ENCODE data around the gene RHBG. TPM values are rescaled to one million over a fixed set of nuclear protein-coding genes. Genes with fewer than 3 reads are reported as not detected.

RHBG gene
- total RNA-seq, 4 donors from 2014 or later = not detected

DNA sequence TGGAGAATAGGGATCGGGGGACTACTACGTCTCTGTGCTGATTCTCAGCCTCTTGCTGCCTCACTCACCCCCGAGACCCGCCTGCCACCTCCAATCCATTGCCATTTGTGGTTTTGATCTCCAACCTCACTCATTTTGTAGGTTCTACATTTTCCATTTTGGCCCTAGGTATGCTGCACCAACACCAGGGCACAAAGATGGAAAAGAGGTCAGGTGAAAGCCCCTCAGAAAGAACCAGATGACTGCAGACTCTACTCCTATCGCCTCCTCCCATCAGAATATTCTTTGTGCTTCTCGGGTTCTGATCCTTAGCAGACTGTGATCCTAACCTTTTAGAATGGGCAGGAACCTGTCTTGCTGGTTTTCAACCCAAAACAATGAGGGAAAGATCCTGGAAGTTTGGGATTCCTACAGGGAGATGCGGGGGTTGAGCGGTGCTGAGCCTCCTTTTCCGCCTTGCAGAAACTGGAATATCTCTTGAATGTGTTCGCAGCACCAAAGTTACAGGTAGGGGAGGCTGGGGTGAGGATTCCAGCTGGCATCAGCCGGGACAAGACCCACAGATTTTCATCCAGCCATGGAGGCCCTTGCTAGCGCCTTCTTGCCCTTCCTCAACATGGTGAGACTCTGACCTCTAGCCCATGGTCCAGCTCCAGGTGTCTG is 53.1 kb downstream of the RHBG start:
- TF ChIP-seq POLR2AphosphoS5 (IDR thresholded peaks at IDR 0.05) (no peak), POLR2A (IDR thresholded peaks at IDR 0.05) (no peak), EP300 (IDR thresholded peaks at IDR 0.05; ENCODE audit: low read depth) (no peak)
- TF ChIP-seq, protein P1, sequence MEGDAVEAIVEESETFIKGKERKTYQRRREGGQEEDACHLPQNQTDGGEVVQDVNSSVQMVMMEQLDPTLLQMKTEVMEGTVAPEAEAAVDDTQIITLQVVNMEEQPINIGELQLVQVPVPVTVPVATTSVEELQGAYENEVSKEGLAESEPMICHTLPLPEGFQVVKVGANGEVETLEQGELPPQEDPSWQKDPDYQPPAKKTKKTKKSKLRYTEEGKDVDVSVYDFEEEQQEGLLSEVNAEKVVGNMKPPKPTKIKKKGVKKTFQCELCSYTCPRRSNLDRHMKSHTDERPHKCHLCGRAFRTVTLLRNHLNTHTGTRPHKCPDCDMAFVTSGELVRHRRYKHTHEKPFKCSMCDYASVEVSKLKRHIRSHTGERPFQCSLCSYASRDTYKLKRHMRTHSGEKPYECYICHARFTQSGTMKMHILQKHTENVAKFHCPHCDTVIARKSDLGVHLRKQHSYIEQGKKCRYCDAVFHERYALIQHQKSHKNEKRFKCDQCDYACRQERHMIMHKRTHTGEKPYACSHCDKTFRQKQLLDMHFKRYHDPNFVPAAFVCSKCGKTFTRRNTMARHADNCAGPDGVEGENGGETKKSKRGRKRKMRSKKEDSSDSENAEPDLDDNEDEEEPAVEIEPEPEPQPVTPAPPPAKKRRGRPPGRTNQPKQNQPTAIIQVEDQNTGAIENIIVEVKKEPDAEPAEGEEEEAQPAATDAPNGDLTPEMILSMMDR (IDR thresholded peaks at IDR 0.05) = no peak
- intact Hi-C loops (cut with DNase I; ENCODE audit: low total_unique reads) (no loop called here), in situ Hi-C loops (cut with MboI; ENCODE audit: low pct_ligation_motif_present in 1 of 4, low pct_unique_long_range_greater_than_20kb in 1 of 4, low sequenced_read_pairs in 3 of 4) (no loop called here)
- H3K4me3 ChIP-seq = peak overlapping the region in 3 of 4 donors; percentile 6 to 46 (median 32)
- peaks cover 16 to 23% (median 22%) of the 10 kb centered on the region in 4 donors for H3K4me1 ChIP-seq
- H3K27me3 ChIP-seq = peaks cover 100% of the 10 kb centered on the region
- no peak for DNase-seq
- H3K9me3 ChIP-seq = no peaks in the 10 kb centered on the region
- no peaks in the 10 kb centered on the region for H3K36me3 ChIP-seq
- WGBS, 2 donors (ENCODE audit: low coverage in 1 of 2) = 21 to 40% methylated on average over 2 to 11 of the region's 12 CpGs
- no peak overlapping the region for H3K27ac ChIP-seq

- no peaks in the 10 kb centered on the region for H3K9me3 ChIP-seq
- peaks cover 16 to 23% (median 22%) of the 10 kb centered on the region in 4 donors for H3K4me1 ChIP-seq
- no peak overlapping the region for H3K27ac ChIP-seq
- intact Hi-C loops (cut with DNase I; ENCODE audit: low total_unique reads) (no loop called here), in situ Hi-C loops (cut with MboI; ENCODE audit: low pct_ligation_motif_present in 1 of 4, low pct_unique_long_range_greater_than_20kb in 1 of 4, low sequenced_read_pairs in 3 of 4) (no loop called here)
- H3K36me3 ChIP-seq = no peaks in the 10 kb centered on the region
- H3K4me3 ChIP-seq = no peak overlapping the region
- peaks cover 100% of the 10 kb centered on the region for H3K27me3 ChIP-seq
- no peak for DNase-seq
- TF ChIP-seq, protein P1 (IDR thresholded peaks at IDR 0.05) = no peak
- TF ChIP-seq POLR2AphosphoS5 (IDR thresholded peaks at IDR 0.05) (no peak), EP300 (IDR thresholded peaks at IDR 0.05; ENCODE audit: low read depth) (no peak), POLR2A (IDR thresholded peaks at IDR 0.05) (no peak)
- WGBS, 2 donors (ENCODE audit: low coverage in 1 of 2) = 41% methylated on average over 15 of the region's 15 CpGs; no CpG with 5 or more reads in 1 of the 2 donors
These were observed 53.6 kb downstream of the RHBG start for GRCh38 chr1:156422602-156423091.

DNA sequence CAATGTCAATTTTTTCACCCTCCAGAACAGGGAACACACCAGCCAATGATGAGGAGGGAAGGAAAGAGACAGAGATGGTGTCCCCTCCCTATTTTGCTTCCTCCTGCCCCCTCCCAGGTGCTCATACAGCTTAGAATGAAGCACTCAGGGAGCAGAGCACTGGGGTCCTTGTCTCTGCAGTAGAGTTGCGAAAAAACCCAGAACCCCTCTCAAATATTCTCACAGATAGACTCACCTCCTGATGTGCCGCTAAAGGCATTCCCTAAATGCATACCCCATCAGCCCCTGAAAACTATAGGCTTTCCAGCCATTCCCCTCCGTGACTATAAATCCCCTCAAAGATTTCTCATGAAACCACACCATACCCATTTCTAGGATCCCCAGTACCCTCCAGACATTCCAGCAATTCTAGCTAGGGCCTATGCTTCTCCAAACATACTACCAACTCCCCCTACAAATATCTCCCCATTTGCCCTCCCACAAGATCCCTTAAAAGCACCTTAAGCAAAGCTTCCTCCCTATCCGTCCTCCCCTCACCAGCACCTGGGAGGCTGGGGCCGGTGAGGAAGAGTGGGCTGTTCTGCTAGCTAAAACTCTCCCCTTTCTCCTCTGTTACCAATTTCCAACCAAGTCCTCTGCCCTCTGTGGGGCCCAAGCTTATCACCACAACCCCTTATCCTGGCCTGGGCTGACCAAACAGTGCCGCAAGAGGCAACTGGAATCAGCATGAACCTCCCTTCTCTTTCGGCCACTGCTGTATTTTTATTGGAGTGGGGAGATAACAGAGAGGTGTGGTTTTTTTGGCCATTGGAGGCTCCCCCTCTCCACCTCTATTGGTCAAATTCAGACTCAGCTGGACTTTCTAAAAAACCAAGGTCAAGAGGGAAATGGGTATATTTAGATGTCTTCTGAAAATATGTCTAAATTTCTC is 54.7 kb downstream of the RHBG start:
- no peak overlapping the region for H3K4me3 ChIP-seq
- TF ChIP-seq POLR2A (IDR thresholded peaks at IDR 0.05) (no peak), POLR2AphosphoS5 (IDR thresholded peaks at IDR 0.05) (no peak), EP300 (IDR thresholded peaks at IDR 0.05; ENCODE audit: low read depth) (no peak)
- TF ChIP-seq, protein P1 (IDR thresholded peaks at IDR 0.05) = no peak
- H3K27me3 ChIP-seq = peaks cover 98% of the 10 kb centered on the region
- no peaks in the 10 kb centered on the region for H3K36me3 ChIP-seq
- peaks cover 16 to 23% (median 22%) of the 10 kb centered on the region in 4 donors for H3K4me1 ChIP-seq
- intact Hi-C loops (cut with DNase I; ENCODE audit: low total_unique reads) (no loop called here), in situ Hi-C loops (cut with MboI; ENCODE audit: low pct_ligation_motif_present in 1 of 4, low pct_unique_long_range_greater_than_20kb in 1 of 4, low sequenced_read_pairs in 3 of 4) (no loop called here)
- DNase-seq = no peak
- no peaks in the 10 kb centered on the region for H3K9me3 ChIP-seq
- 58% methylated on average over 7 of the region's 7 CpGs; no CpG with 5 or more reads in 1 of the 2 donors for WGBS, 2 donors (ENCODE audit: low coverage in 1 of 2)
- no peak overlapping the region for H3K27ac ChIP-seq

GRCh38 chr1:156424806-156425432 is 55.9 kb downstream of the RHBG start:
- 76 to 77% methylated on average over 4 to 10 of the region's 10 CpGs for WGBS, 2 donors (ENCODE audit: low coverage in 1 of 2)
- DNase-seq = no peak
- intact Hi-C loops (cut with DNase I; ENCODE audit: low total_unique reads) (no loop called here), in situ Hi-C loops (cut with MboI; ENCODE audit: low pct_ligation_motif_present in 1 of 4, low pct_unique_long_range_greater_than_20kb in 1 of 4, low sequenced_read_pairs in 3 of 4) (no loop called here)
- peaks cover 98% of the 10 kb centered on the region for H3K27me3 ChIP-seq
- H3K4me1 ChIP-seq = peaks cover 16 to 21% (median 21%) of the 10 kb centered on the region in 4 donors
- no peak overlapping the region for H3K4me3 ChIP-seq
- no peak overlapping the region for H3K27ac ChIP-seq
- TF ChIP-seq, protein P1 (IDR thresholded peaks at IDR 0.05) = no peak
- TF ChIP-seq EP300 (IDR thresholded peaks at IDR 0.05; ENCODE audit: low read depth) = no peak
- TF ChIP-seq POLR2AphosphoS5 (IDR thresholded peaks at IDR 0.05) = no peak
- TF ChIP-seq POLR2A (IDR thresholded peaks at IDR 0.05) = no peak
- H3K9me3 ChIP-seq = no peaks in the 10 kb centered on the region
- no peaks in the 10 kb centered on the region for H3K36me3 ChIP-seq
